ENCODE results near the gene LDB1.
A peak's percentile ranks its signal among the peaks of the same experiment; 100 is the strongest.

The LDB1 gene

GRCh38 chr10:102133373-102134195 lies 13.4 kb upstream of the LDB1 start:
- Histone ChIP-seq H3K4me3 (ENCODE audit: extremely low read depth, insufficient read depth, low read length, poor library complexity, severe bottlenecking) (peak overlapping the region; percentile 96), H3K36me3 (ENCODE audit: control insufficient read depth, insufficient read depth, low read length) (peaks cover 35% of the 10 kb centered on the region), H3K4me1 (ENCODE audit: control insufficient read depth, insufficient read depth, low read length, poor library complexity, severe bottlenecking) (peaks cover 27% of the 10 kb centered on the region), H3K27ac (ENCODE audit: low read depth, low read length, severe bottlenecking) (peak overlapping the region; percentile 94), H3K9me3 (ENCODE audit: control insufficient read depth, low read length) (no peaks in the 10 kb centered on the region)
- WGBS, 2 experiments (ENCODE audit: insufficient coverage in 2 of 2): 0% methylated on average over 34 to 39 of the region's 48 CpGs

- H3K27ac ChIP-seq (ENCODE audit: low read depth, low read length, severe bottlenecking): peak within 1 kb of the TSS; percentile 94
- H3K4me1 ChIP-seq (ENCODE audit: control insufficient read depth, insufficient read depth, low read length, poor library complexity, severe bottlenecking): peaks cover 28% of the 10 kb centered on the region
- WGBS, 2 experiments (ENCODE audit: insufficient coverage in 2 of 2): 1% methylated on average over 42 to 44 of the region's 64 CpGs
- peak within 1 kb of the TSS; percentile 96 for H3K4me3 ChIP-seq (ENCODE audit: extremely low read depth, insufficient read depth, low read length, poor library complexity, severe bottlenecking)
- peaks cover 27% of the 10 kb centered on the region for H3K36me3 ChIP-seq (ENCODE audit: control insufficient read depth, insufficient read depth, low read length)
- H3K9me3 ChIP-seq (ENCODE audit: control insufficient read depth, low read length): no peaks in the 10 kb centered on the region
Observed at GRCh38 chr10:102132563-102133372, 12.6 kb upstream of the LDB1 start, which contains the start of gene PPRC1. Gene PPRC1 (plus strand): TSS chr10:102133040. CDS start chr10:102133069, 29 bp downstream.

GRCh38 chr10:102132193-102132562 lies 12.0 kb upstream of the LDB1 start:
- Histone ChIP-seq H3K36me3 (ENCODE audit: control insufficient read depth, insufficient read depth, low read length) (peaks cover 21% of the 10 kb centered on the region), H3K4me1 (ENCODE audit: control insufficient read depth, insufficient read depth, low read length, poor library complexity, severe bottlenecking) (peaks cover 30% of the 10 kb centered on the region), H3K9me3 (ENCODE audit: control insufficient read depth, low read length) (no peaks in the 10 kb centered on the region), H3K27ac (ENCODE audit: low read depth, low read length, severe bottlenecking) (no peak overlapping the region), H3K4me3 (ENCODE audit: extremely low read depth, insufficient read depth, low read length, poor library complexity, severe bottlenecking) (peak overlapping the region; percentile 96)
- 38 to 48% methylated on average over 7 to 8 of the region's 8 CpGs for WGBS, 2 experiments (ENCODE audit: insufficient coverage in 2 of 2)

GRCh38 chr10:102131286-102132170 lies 11.4 kb upstream of the LDB1 start:
- no peak overlapping the region for H3K4me3 ChIP-seq (ENCODE audit: extremely low read depth, insufficient read depth, low read length, poor library complexity, severe bottlenecking)
- H3K9me3 ChIP-seq (ENCODE audit: control insufficient read depth, low read length): no peaks in the 10 kb centered on the region
- 100% methylated on average over 1 of the region's 8 CpGs for WGBS, 2 experiments (ENCODE audit: insufficient coverage in 2 of 2)
- H3K27ac ChIP-seq (ENCODE audit: low read depth, low read length, severe bottlenecking): no peak overlapping the region
- peaks cover 28% of the 10 kb centered on the region for H3K4me1 ChIP-seq (ENCODE audit: control insufficient read depth, insufficient read depth, low read length, poor library complexity, severe bottlenecking)
- H3K36me3 ChIP-seq (ENCODE audit: control insufficient read depth, insufficient read depth, low read length): peaks cover 19% of the 10 kb centered on the region

GRCh38 chr10:102123223-102123622 lies 3.1 kb upstream of the LDB1 start:
- WGBS, 2 experiments (ENCODE audit: insufficient coverage in 2 of 2): 94 to 100% methylated on average over 2 to 3 of the region's 3 CpGs
- no peak overlapping the region for H3K4me3 ChIP-seq (ENCODE audit: extremely low read depth, insufficient read depth, low read length, poor library complexity, severe bottlenecking)
- no peaks in the 10 kb centered on the region for H3K36me3 ChIP-seq (ENCODE audit: control insufficient read depth, insufficient read depth, low read length)
- H3K27ac ChIP-seq (ENCODE audit: low read depth, low read length, severe bottlenecking): no peak overlapping the region
- no peaks in the 10 kb centered on the region for H3K9me3 ChIP-seq (ENCODE audit: control insufficient read depth, low read length)
- peaks cover 28% of the 10 kb centered on the region for H3K4me1 ChIP-seq (ENCODE audit: control insufficient read depth, insufficient read depth, low read length, poor library complexity, severe bottlenecking)

GRCh38 chr10:102122450-102122849 lies 2.3 kb upstream of the LDB1 start:
- Histone ChIP-seq H3K9me3 (ENCODE audit: control insufficient read depth, low read length) (no peaks in the 10 kb centered on the region), H3K27ac (ENCODE audit: low read depth, low read length, severe bottlenecking) (peak overlapping the region; percentile 99), H3K36me3 (ENCODE audit: control insufficient read depth, insufficient read depth, low read length) (no peaks in the 10 kb centered on the region), H3K4me3 (ENCODE audit: extremely low read depth, insufficient read depth, low read length, poor library complexity, severe bottlenecking) (no peak overlapping the region), H3K4me1 (ENCODE audit: control insufficient read depth, insufficient read depth, low read length, poor library complexity, severe bottlenecking) (peaks cover 32% of the 10 kb centered on the region)
- WGBS, 2 experiments (ENCODE audit: insufficient coverage in 2 of 2): 100% methylated on average over 1 of the region's 1 CpG; no CpG with 5 or more reads in 1 of the 2 experiments

- peaks cover 38% of the 10 kb centered on the region for H3K4me1 ChIP-seq (ENCODE audit: control insufficient read depth, insufficient read depth, low read length, poor library complexity, severe bottlenecking)
- peak overlapping the region; percentile 76 for H3K4me3 ChIP-seq (ENCODE audit: extremely low read depth, insufficient read depth, low read length, poor library complexity, severe bottlenecking)
- no peaks in the 10 kb centered on the region for H3K36me3 ChIP-seq (ENCODE audit: control insufficient read depth, insufficient read depth, low read length)
- H3K27ac ChIP-seq (ENCODE audit: low read depth, low read length, severe bottlenecking): peak overlapping the region; percentile 99
- no peaks in the 10 kb centered on the region for H3K9me3 ChIP-seq (ENCODE audit: control insufficient read depth, low read length)
- WGBS, 2 experiments (ENCODE audit: insufficient coverage in 2 of 2): 22 to 32% methylated on average over 3 to 4 of the region's 6 CpGs
Observed at GRCh38 chr10:102121739-102122372, 1.7 kb upstream of the LDB1 start.

- 0% methylated on average over 1 to 4 of the region's 15 CpGs for WGBS, 2 experiments (ENCODE audit: insufficient coverage in 2 of 2)
- peak overlapping the region; percentile 99 for H3K27ac ChIP-seq (ENCODE audit: low read depth, low read length, severe bottlenecking)
- H3K9me3 ChIP-seq (ENCODE audit: control insufficient read depth, low read length): no peaks in the 10 kb centered on the region
- peak overlapping the region; percentile 76 for H3K4me3 ChIP-seq (ENCODE audit: extremely low read depth, insufficient read depth, low read length, poor library complexity, severe bottlenecking)
- H3K4me1 ChIP-seq (ENCODE audit: control insufficient read depth, insufficient read depth, low read length, poor library complexity, severe bottlenecking): peaks cover 45% of the 10 kb centered on the region
- H3K36me3 ChIP-seq (ENCODE audit: control insufficient read depth, insufficient read depth, low read length): no peaks in the 10 kb centered on the region
Observed at GRCh38 chr10:102120991-102121738, 997 bp upstream of the LDB1 start.

- WGBS, 2 experiments (ENCODE audit: insufficient coverage in 2 of 2): 0 to 2% methylated on average over 9 to 11 of the region's 22 CpGs
- H3K4me1 ChIP-seq (ENCODE audit: control insufficient read depth, insufficient read depth, low read length, poor library complexity, severe bottlenecking): peaks cover 57% of the 10 kb centered on the region
- H3K9me3 ChIP-seq (ENCODE audit: control insufficient read depth, low read length): no peaks in the 10 kb centered on the region
- H3K27ac ChIP-seq (ENCODE audit: low read depth, low read length, severe bottlenecking): peak overlapping the region; percentile 99
- peak overlapping the region; percentile 76 for H3K4me3 ChIP-seq (ENCODE audit: extremely low read depth, insufficient read depth, low read length, poor library complexity, severe bottlenecking)
- H3K36me3 ChIP-seq (ENCODE audit: control insufficient read depth, insufficient read depth, low read length): no peaks in the 10 kb centered on the region
Observed at GRCh38 chr10:102119417-102120141, 589 bp downstream of the LDB1 start.
